Measurements from ENCODE around the gene EIF2B1. TPM values are rescaled to one million over a fixed set of nuclear protein-coding genes. Genes with fewer than 3 reads are reported as not detected.

EIF2B1 gene
- total RNA-seq (2022; extraction: Qiagen RNA extraction; ENCODE audit: low read depth) = 31.7 to 36.2 TPM (median 34.1 TPM) in 5 replicates

DNA sequence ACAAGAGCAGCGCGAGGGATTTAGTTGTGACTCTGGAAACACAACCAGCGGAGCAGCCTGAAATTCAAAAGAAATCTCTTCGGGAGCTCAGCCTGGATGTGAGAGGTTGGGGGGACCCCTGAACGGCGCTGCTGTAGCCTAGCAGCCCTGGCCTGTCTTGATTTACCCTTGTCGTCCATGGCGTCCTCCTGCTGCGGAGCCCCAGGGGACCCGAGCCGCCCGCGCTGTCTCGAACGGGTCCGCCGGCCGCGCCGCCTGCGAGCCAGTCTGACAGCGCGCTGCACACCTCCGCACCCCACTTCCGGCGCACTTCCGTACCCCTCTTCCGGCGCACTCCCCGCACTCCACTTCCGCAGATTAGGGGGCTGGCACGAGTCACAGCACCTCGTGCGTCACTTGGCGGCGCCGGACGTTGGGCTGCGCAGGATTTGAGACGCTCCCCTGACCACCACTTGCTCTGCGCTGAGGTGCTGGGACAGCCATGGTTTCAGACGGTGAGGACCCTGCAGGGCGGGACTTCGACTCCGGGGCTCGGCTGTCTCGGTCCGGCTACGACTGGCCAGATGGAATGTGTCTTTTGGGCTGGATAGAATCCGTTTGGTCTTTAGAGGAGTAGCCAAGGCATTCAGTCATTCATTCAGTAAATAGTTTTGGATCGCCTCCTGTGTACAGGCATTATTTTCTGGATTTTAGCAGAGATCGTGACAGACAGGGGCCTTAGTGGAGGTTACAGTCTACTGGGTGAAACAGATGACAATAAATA lies at the start of gene EIF2B1, which contains the start of gene GTF2H3:
EIF2B1 (minus strand) TSS at position 308 of the 763 bp plus-strand sequence; CDS start at position 179, 129 bp downstream.
GTF2H3 (plus strand) TSS at position 451 of the 763 bp plus-strand sequence; CDS start at position 482, 31 bp downstream.

DNA sequence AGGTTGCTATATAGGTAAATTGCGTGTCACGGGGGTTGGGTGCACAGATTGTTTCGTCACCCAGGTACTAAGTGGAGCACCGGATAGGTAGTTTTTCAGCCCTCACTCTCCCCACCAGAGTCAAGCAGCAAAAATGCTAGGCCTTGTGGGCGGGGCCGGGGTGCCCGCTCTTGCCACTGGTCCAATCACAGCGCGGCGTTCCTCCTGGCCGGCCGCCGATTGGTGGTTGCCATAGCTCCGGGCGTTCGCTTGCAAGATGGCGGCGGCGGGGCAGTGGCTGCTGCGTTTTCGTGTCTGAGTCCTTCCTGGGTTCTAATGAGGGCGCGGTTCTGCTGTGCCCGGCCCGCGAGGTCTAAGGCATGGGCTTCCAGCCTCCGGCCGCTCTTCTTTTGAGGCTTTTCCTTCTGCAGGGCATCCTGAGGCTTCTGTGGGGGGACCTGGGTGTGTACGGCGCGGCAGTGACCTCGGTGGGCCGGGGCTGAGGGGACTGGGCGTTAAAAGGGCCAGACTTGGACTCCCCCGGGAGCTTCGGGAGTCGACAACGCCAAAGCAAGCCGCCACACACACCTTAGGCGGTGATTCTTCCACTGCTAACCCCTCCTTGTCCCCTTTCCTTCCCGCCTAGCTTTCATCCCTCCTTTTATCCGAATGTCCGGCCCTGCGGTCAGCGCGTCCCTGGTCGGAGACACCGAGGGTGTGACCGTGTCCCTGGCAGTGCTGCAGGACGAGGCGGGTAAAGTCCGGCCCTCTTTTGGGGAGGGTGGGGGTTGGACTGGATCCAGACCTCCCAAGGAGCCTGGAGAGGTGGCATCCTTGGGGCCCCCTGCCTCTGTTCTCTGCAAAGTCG lies 37.6 kb upstream of the EIF2B1 start, which contains the start of gene TCTN2:
TCTN2 (plus strand) TSS at position 232 of the 847 bp plus-strand sequence; CDS start at position 360, 128 bp downstream.

DNA sequence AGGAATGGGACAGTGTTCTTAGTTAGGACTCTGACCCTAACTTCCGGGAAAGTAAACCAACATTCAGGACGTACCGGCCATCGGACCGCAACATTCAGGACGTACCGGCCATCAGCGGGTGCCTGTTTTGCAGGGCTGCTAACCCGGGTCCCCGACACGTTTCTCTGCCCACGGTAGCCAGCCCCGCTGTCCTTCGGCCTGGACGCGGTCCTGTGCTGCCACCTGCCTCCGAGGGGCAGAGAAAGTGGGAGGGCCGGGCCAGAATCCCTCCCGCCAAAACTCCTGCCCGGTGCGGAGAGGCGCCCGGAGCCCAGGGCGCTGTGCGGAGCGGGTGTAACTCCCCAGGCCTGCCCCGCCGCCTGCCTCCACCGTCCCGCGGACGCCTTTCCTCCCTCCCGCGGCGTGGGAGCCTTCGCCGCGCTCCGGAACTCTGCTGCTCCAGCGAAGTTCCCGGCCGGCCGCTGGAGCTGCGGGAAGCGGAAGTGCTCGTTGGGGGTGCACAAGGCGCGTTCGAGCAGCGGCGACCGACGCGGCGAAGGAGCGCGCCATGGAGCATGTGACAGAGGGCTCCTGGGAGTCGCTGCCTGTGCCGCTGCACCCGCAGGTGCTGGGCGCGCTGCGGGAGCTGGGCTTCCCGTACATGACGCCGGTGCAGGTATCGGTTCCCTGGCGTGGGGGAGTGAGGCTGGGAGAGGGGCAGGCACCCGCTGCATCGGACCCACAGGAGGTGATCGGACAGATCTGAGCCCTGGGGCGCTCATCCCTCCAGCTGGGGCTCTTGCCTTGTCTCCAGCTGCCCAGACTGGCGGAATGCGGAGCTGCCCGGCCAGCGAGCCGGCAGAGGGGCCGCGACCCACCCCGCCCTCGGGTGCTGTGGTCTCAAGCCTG lies 31.6 kb downstream of the EIF2B1 start, which contains the start of gene DDX55:
DDX55 (plus strand) TSS at position 498 of the 888 bp plus-strand sequence; CDS start at position 548, 50 bp downstream.

Other genes with a start within 250 kb of the EIF2B1 start
- gene KMT5A, start 249.6 kb downstream of the EIF2B1 start, total RNA-seq (2022; extraction: Qiagen RNA extraction; ENCODE audit: low read depth) = 48.6 to 55.5 TPM (median 53.9 TPM) in 5 replicates
- 1.5 to 1.7 TPM (median 1.7 TPM) in 5 replicates for gene RILPL2, start 197.0 kb downstream of the EIF2B1 start, total RNA-seq (2022; extraction: Qiagen RNA extraction; ENCODE audit: low read depth)
- 19.1 to 23.0 TPM (median 19.7 TPM) in 5 replicates for gene SNRNP35, start 175.5 kb downstream of the EIF2B1 start, total RNA-seq (2022; extraction: Qiagen RNA extraction; ENCODE audit: low read depth)
- 8.6 to 14.3 TPM (median 14.2 TPM) in 5 replicates for gene RILPL1, start 100.0 kb downstream of the EIF2B1 start, total RNA-seq (2022; extraction: Qiagen RNA extraction; ENCODE audit: low read depth)
- gene TMED2, start 49.1 kb downstream of the EIF2B1 start, total RNA-seq (2022; extraction: Qiagen RNA extraction; ENCODE audit: low read depth) = 158 to 198 TPM (median 188 TPM) in 5 replicates
- 28.9 to 35.1 TPM (median 32.5 TPM) in 5 replicates for gene DDX55, start 31.6 kb downstream of the EIF2B1 start, total RNA-seq (2022; extraction: Qiagen RNA extraction; ENCODE audit: low read depth)
- 19.1 to 40.4 TPM (median 27.0 TPM) in 5 replicates for gene GTF2H3, start 143 bp upstream of the EIF2B1 start, total RNA-seq (2022; extraction: Qiagen RNA extraction; ENCODE audit: low read depth)
- gene TCTN2, start 37.4 kb upstream of the EIF2B1 start, total RNA-seq (2022; extraction: Qiagen RNA extraction; ENCODE audit: low read depth) = 11.5 to 14.5 TPM (median 12.9 TPM) in 5 replicates
- gene ATP6V0A2, start 78.7 kb upstream of the EIF2B1 start, total RNA-seq (2022; extraction: Qiagen RNA extraction; ENCODE audit: low read depth) = 18.5 to 25.5 TPM (median 22.4 TPM) in 5 replicates
- 0.17 to 0.35 TPM (median 0.21 TPM) in 5 replicates for gene DNAH10, start 128.6 kb upstream of the EIF2B1 start, total RNA-seq (2022; extraction: Qiagen RNA extraction; ENCODE audit: low read depth)

All from A549 treated with RU486 at 1 μM for 4 hours (cell line).